NCI-H460 (cell line): ENCODE measurements around the gene ADGRG1. TPM values are rescaled to one million over a fixed set of nuclear protein-coding genes. Genes with fewer than 3 reads are reported as not detected.
"Not testable (repeated sequence)": the region's sequence is repeated elsewhere in the genome, so short reads cannot be mapped to it uniquely, and the experiment has no call there.

Experiments
- DNase-seq: peaks from one replicate; pipeline ENCODE4 v3.0.0-alpha.2; 2016; ENCODE audit warnings: low read depth; ENCODE audit errors: extremely low read depth
- total RNA-seq: library from RNA; depleted of rRNA; stranded (reverse); fragments of >200 nt; shearing (Covaris generic); gene quantifications from 2 replicates; pipeline ENCODE4 v1.2.3, GENCODE V29; 2014

ADGRG1 gene
- total RNA-seq, 1 experiment from 2014 or later = 15.1 TPM

DNA sequence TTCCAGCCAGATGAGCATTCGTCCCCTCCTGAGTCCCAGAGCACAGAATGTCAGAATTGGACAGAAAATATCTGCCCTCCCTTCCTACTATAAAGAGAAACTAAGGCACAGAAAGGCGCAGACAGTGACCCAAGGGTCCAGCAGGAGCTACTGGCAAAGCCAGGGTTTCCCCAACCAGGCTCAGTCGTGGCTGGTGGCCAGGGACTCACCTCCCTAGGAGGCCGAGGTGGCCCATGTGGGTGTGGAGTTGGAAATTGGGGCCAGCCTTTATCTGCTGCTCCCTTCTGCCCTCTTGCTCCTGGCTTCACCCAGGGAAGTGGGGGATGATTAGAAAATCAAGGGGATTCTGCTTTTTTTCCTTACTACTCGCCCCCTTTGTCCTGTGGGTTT is 67.2 kb downstream of the ADGRG1 start:
- no peak for DNase-seq

DNA sequence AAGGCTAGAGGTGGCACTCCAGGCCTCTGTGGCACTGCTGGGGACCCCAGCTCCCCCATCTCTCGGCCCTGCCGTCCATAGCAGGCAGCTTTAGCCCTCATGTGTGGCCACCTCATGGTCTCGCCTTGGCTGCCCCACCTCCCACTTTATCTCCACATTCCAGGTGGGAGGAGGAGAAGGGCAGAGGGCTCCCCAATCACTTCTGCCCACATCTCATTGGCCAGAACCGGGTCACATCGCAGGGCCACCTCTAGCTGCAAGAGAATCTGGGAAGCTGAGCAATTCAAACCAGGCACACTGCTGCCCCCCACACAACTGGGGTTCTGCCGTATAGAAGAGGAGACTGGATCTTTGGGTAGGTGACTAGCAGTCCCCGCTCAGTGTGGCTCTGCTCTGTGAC is 67.8 kb downstream of the ADGRG1 start:
- DNase-seq = no peak

DNA sequence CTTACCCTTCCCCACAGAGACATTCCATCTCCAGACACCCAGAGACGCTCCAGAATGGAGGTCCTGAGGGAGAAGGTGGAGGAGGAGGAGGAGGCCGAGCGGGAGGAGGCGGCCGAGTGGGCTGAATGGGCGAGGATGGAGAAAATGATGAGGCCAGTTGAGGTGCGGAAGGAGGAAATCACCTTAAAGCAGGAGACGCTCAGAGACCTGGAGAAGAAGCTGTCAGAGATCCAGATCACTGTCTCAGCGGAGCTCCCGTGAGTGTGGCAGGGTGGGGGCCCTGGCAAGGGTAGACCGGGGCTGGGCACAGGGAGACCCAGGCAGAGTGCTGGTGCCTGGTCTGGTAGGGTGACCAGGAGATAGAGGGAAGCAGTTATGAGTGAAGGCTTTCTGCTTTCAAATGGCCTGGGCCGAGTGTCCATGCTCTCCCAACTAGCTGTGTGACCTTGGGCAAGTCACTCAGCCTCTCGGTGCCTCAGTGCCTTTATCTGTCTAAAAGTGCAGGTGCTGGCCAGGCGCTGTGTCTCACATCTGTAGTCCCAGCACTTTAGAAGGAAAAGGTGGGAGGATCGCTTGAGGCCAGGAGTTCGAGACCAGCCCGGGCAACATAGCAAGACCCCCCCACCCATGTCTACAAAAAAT is 69.6 kb downstream of the ADGRG1 start:
- DNase-seq = no peak

DNA sequence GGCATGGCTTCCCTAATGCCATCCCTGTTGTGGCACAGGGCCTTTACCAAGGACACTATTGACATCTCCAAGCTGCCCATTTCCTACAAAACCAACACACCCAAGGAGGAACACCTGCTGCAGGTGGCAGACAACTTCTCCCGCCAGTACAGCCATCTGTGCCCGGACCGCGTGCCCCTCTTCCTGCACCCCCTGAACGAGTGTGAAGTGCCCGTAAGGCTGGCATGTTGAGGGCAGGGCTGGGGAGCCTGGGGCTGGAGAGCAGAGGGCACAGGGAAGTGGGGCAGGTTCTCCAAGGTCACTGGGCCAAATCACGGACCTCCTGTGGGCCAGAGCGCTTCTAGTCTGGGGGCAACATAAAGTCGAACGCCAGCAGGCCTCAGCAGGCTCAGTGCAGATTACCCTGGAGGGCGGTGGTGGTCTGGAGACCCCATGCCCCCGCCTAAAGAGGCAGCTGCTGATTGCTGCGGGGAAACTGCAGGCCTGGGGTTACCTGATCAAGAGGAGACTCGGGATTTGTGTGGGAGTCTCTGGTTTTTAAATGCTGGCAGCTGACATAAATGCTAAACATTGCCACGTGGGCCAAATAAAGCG is 70.5 kb downstream of the ADGRG1 start:
- DNase-seq = no peak

DNA sequence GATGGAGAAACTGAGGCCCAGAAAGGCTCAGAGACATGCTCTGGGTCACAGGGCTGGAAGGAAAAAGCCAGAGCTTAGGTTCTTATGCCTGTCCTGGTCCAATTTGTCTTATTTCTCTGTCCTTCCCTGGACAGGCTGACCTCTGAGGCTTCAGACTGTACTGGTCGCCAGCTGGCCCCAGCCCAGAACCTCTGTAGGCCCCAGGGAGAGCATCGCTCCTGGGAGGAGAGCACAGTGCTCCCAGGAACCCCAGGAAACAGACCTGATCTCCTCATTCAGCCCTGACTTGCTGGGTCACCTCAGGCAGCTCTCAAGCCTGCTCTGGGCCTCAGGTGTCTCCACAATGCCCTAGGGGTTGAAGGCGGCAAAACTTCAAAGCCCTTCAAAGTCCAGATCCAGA is 71.1 kb downstream of the ADGRG1 start:
- DNase-seq = no peak

DNA sequence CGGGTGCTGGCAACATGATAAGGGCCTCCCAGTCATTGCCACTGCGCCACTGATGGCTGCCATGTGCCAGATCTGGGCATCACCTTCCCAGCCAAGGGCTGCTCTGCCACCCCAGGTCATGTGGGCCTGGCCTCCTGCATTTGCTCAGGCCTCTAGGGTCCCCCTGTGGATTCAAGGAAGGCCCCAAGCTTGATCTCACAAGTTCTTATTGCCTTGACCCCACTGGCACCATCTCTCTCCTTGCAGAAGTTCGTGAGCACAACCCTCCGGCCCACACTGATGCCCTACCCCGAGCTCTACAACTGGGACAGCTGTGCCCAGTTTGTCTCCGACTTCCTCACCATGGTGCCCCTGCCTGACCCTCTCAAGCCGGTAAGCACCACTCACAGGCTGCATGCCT is 71.5 kb downstream of the ADGRG1 start:
- DNase-seq = no peak

DNA sequence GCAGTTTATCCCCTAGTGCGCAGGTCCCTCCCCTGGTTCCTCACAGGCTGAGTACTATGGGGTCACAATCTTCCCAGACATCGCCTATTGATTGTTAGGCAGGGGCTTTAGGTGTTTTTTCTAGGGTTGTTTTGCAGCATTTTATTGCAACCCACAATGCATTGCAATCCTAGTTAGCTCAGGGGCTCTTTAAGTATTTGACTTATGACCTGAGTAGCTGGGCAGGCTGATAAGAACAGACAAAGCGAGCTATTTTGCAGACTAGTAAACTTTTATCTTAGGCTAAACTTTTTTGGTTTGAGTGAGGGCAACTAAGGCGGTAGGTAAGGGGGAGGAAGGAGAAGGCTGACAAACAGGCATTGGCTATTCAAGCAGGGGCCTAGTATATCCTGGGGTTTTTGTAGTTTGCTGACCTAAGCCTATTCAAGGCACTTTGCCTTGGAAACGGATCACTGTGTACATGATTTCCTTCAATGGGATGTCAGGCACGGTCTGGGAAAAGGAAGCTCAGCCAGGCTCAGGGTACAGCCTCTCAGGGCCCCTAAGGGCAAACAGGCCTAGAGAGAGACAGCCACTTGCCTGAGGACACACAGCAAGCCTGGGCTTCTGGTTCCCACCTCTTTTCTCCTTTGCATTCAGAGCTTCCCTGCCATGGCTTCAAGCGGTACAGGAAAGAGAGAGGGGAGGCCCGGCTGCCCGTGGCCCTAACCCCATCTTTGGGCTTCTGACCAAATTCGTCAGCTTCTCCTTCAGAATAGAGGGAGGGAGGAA is 72.5 kb downstream of the ADGRG1 start:
- DNase-seq = no peak

DNA sequence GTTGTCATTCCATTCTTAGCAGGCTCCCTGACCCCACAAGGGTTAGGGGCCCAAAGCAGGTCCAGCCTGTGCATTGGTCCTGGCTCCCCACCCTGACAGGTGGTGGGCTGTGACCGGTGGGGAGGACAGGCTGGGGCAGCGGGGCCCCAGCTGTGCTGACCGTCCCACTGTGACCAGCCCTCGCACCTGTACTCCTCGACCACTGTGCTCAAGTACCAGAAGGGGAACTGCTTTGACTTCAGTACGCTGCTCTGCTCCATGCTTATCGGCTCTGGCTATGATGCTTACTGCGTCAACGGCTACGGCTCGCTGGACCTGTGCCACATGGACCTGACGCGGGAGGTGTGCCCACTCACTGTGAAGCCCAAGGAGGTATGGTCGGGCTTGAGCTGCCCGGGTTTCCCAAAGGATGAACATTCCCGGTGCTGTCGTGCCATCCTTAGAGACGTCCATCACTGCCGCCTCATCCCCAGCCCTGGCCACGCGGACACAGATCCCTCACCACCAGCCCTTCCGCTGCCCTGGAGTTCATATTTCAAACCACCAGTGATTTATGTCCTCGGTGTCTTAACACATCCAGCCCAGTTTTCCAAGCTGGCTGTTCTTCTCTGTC is 73.4 kb downstream of the ADGRG1 start:
- DNase-seq = no peak

DNA sequence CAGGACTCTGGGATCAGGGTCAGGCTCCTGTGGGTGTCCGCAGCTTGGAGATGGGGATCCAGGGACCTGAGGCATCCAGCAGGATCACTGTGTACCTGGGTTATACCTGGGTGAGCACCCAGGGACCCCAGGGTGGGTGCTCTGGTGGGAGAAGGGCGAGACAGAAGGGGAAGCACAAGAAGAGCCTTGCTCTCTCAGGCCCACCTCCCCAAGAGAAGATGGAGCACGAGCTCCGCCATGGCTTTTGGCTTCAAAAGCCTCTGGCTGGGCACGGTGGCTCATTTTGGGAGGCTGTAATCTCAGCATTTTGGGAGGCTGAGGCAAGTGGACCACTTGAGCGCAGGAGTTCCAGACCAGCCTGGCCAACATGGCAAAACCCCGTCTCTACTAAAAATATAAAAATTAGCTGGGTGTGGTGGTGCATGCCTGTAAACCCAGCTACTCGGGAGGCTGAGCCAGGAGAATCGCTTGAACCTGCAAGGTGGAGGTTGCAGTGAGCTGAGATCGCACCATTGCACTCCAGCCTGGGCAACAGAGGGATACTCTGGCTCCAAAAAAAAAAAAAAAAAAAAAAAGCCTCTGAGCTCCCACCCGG is 75.1 kb downstream of the ADGRG1 start:
- DNase-seq = no peak

DNA sequence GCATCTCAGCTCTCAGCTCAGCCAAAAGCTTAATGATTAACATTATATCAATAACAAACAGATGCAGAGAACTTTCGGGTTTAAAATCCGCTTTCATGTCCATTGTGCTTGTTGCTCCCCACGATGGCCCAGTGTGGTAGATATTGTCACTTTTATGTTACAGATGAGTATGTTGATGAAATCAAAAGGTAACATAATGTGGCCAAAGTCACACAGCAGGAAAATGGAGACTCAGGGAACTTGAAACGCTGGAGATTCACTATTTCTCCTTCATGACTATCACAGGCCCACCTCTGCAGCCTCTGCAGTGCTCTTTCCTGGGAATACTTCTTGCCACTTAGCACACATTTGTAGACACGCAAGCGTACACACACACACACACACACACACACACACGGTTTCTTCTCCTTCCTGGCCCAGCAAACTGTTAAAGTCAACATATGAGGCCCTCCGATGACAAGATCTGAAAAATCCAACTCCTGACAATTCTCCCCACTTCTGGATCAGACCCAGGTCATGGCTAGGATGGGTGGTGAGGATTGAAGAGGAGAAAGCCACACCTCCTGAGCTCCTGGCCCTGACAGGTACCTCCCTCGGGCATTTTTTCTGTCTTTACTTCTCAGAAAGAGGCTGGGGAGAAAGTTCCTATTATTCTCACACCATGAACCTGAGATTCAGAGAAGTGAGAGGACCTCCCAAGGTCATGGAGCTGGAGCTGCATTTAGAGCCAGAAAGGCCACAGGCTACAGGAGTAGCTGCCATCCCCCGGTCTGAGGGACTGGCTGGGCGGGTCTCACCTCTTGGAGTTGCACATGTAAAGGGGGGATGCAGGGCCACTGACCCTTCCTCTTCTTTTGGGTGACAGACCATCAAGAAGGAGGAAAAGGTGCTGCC is 75.8 kb downstream of the ADGRG1 start:
- DNase-seq = no peak

DNA sequence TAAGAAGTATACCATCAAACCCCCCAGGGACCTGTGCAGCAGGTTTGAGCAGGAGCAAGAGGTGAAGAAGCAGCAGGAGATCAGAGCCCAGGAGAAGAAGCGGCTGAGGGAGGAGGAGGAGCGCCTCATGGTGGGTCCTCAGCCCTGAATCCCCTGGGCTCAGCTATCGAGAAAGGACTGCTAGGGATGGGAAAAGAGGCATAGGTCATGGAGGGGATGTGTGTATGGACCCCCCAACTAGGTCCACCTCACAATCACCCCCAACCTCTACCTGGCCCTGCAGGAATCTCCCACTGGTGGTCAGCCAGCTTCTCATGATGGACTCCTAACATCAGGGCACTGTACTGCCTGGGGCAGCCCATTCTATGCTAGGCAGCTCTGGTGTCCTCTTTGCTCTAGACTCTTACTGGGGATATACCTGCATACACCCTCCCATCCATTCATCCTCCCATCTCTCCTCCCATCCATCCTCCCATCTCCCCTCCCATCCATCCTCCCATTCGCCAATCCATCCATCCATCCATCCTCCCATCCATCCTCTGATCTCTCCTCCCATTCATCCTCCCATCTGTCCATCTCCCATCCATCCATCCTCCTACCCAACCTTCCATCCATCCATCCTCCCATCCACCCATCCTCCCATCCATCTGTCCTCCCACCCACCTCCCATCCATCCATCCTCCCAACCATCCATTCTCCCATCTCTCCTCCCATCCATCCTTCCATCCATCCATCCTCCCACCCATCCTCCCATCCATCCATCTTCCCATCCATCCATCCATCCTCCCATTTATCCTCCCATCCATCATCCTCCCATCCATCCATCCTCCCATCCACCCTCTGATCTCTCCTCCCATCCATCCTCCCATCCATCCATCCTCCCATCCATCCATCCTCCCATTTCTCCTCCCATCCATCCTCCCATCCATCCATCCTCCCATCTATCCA is 76.7 kb downstream of the ADGRG1 start:
- DNase-seq = no peak

DNA sequence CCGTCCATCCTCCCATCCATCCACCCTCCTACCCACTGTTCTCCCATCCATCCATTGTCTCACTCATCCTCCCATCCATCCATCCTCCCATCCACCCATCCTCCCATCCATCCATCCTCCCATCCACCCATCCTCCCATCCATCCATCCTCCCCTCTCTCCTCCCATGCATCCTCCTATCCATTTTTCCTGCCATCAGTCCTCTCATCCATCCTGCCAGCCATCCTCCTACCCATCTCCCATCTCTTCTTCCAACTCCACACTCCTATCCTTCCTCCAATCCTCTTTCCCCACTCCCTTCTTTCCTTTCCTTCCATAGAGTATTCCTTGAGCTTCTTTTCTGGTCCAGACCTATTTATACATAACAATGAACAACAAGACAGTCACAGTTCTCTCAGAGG is 78.3 kb downstream of the ADGRG1 start:
- DNase-seq = no peak

DNA sequence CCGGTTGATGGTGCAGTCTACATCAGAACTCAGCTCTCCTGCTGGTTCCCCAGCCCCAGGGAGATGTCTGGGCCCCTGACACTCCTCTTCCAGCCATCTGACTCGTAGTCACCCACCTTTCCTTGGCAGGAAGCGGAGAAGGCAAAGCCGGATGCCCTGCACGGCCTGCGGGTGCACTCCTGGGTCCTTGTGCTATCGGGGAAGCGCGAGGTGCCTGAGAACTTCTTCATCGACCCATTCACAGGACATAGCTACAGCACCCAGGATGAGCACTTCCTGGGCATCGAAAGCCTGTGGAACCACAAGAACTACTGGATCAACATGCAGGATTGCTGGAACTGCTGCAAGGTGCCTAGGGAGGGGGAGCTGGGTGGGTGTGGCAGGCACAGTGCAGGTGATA is 78.9 kb downstream of the ADGRG1 start:
- no peak for DNase-seq

DNA sequence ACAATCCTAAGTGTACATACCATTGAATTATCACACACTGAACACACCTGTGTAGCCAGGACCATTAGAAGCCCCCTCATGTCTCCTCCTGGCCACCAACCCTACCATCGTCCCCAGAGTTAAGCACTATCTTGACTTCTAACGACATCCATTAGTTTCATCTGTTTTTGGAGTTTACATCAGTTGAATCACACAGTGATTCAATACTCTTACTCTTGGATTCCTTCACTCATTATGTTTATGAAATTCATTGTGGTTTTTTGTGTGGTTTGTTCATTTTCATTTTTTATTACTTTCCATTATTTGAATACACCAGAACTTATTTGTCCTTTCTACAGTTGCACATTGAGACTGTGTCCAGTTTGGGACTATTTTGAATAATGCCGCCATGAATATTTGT is 79.7 kb downstream of the ADGRG1 start:
- no peak for DNase-seq

DNA sequence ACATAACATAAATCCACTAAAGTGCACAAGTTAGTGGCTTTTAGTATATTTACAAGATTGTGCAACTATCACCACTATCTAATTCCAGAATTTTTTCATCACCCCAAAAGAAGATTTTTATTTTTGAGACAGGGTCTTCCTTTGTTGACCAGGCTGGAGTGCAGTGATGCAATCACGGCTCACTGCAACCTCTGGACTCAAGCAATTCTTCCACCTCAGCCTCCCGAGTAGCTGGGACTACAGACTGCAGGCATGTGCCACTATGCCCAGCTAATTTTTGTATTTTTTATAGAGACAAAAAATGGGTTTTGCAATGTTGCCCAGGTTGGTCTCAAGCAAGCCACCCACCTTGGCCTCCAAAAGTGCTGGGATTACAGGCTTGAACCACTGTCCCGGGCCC is 81.2 kb downstream of the ADGRG1 start:
- DNase-seq = no peak

DNA sequence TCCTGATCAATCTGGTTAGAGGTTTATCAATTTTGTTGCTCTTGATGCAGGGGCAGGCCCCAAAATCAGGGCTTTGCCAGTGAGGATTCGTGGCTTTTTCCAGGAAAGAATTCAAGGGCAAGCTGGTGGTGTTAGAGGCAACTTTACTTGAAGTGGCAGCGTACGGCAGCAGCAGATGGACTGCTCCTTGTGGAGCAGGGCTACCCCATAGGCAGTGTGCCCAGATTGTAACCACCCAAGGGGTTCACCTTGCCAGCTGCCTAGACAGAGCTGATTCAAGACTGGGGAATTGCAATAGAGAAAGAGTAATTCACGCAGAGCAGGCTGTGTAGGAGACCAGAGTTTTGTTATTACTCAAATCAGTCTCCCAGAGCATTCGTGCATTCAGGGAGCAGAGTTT is 82.9 kb downstream of the ADGRG1 start:
- no peak for DNase-seq

DNA sequence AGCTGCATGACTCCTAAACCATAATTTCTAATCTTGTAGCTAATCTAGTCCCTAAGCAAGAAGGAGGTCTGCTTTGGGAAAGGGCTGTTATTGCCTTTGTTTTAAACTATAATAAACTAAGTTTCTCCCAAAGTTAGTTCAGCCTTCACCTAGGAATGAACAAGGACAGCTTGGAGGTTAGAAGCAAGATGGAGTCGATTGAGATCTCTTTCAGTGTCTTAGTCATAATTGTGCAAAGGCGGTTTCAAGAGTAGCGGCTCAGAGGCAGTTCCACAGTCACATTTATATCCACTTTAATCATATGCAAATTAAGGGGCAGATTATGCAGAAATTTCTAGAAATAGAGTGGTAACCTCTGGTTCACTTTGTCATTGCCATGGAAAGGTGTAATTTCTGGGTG is 83.6 kb downstream of the ADGRG1 start:
- DNase-seq = no peak

DNA sequence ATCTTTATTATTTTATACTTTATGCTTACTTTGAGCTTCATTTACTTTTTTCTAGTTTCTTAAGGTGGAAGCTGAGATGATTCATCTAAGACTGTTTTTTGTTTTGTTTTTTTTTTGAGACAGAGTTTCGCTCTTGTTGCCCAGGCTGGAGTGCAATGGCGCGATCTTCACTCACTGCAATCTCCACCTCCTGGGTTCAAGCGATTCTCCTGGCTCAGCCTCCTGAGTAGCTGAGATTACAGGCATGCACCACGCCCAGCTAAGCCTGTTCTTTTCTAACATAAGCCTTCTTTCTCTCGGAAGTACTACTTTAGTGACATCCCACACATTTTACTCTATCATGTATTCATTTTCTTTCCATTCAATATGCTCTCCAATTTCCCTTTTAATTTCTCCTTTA is 84.1 kb downstream of the ADGRG1 start:
- not testable (repeated sequence) for DNase-seq

DNA sequence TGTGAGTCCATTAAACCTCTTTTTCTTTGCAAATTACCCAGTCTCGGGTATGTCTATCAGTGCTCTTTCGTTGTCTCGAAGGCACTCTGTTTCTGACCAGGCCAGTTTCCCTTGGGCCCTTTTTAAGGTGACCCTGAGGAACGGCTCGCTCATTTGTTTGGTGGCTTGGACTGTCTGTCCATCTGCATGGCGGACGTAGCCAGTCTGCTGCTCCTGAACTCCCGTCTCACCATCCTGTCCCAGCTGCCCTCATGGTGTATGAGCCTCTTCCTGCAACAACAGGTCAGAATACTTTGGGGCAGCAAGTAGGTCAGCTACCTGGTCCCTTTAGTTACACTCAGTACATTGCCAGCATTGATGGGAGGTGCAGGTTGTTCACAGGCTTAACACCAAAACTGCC is 85.2 kb downstream of the ADGRG1 start:
- DNase-seq = no peak
